HepG2 (cell line): ENCODE results near the gene ATF3. TPM values are rescaled to one million over a fixed set of nuclear protein-coding genes. Genes with fewer than 3 reads are reported as not detected.

Experiments
- ARID5B ChIP-seq: IDR thresholded peaks from 2 replicates; pipeline ENCODE4 v1.4.0; 2020; ENCODE audit warnings: mild to moderate bottlenecking, missing genetic modification reagents
- FUBP1 ChIP-seq: sonication (generic); formaldehyde crosslinking; IDR thresholded peaks from 2 replicates; pipeline ENCODE4 v1.5.1; 2020; ENCODE audit warnings: missing genetic modification reagents, mild to moderate bottlenecking, borderline replicate concordance
- IKZF5 ChIP-seq: IDR thresholded peaks from 2 replicates; pipeline ENCODE4 v1.6.1; 2018; ENCODE audit warnings: missing genetic modification reagents, mild to moderate bottlenecking, missing compliant biosample characterization
- KMT2B ChIP-seq: IDR thresholded peaks from 2 replicates; pipeline ENCODE4 v1.6.1; 2016; ENCODE audit warnings: missing genetic modification reagents, missing compliant biosample characterization
- NCOR1 ChIP-seq: fragments of 200-600 bp; sonication (generic); IDR thresholded peaks from 2 replicates; pipeline ENCODE4 v1.7.0; 2017; ENCODE audit warnings: antibody characterized with exemption, low read length, borderline replicate concordance
- PRDM15 ChIP-seq: sonication (generic); formaldehyde crosslinking; IDR thresholded peaks from 2 replicates; pipeline ENCODE4 v1.4.0; 2020; ENCODE audit warnings: missing genetic modification reagents
- TFDP2 ChIP-seq: sonication (generic); formaldehyde crosslinking; IDR thresholded peaks from 2 replicates; pipeline ENCODE4 v1.4.0; 2020; ENCODE audit warnings: missing genetic modification reagents
- ZNF574 ChIP-seq: sonication (generic); formaldehyde crosslinking; IDR thresholded peaks from 2 replicates; pipeline ENCODE4 v1.4.0; 2020; ENCODE audit warnings: missing genetic modification reagents
- ZNF7 ChIP-seq: IDR thresholded peaks from 2 replicates; pipeline ENCODE4 v1.6.1; 2016; ENCODE audit warnings: missing biosample characterization, missing genetic modification reagents
- polyA plus RNA-seq, 8 experiments: library from polyadenylated mRNA; depleted of rRNA in 3 of 8; stranded (reverse) in 7 of 8; unstranded in 1 of 8; fragments of >200 nt; fragmentation: Illumina TruSeq in 4 of 8; extraction: Trizol in 4 of 8; gene quantifications; 2 replicates each; pipeline versions ENCODE4 v1.2.1 to v1.2.3, GENCODE V29; 2011 to 2016; ENCODE audit warnings: low read depth in 4 of 8, missing spikeins in 1 of 8, mixed read lengths in 1 of 8; ENCODE audit not compliant: insufficient read depth in 1 of 8
- total RNA-seq, 5 experiments: library from RNA; depleted of rRNA; stranded (reverse); fragments of >200 nt; fragmentation: Illumina TruSeq; extraction: Trizol; gene quantifications; 2 replicates each; pipeline ENCODE4 v1.2.3, GENCODE V29; 2016; ENCODE audit warnings: low read depth in 1 of 5

ATF3 gene
- total and polyA plus RNA-seq, 2 of the 13 experiments (the other 11 are each of a cell fraction or from before 2014, with no cell fraction given), result 5.0 to 13.0 TPM

GRCh38 chr1:212665241-212666115 lies 56.9 kb downstream of the ATF3 start (continued):
- TF ChIP-seq ARID5B (peak; percentile 37), ZNF574 (CRISPR knock-in tag) (peak; percentile 35; the same call in 1 of the 2 replicates), NCOR1 (no peak), IKZF5 (peak; percentile 41; the same call in 1 of the 2 replicates), FUBP1 (CRISPR knock-in tag) (no peak), PRDM15 (CRISPR knock-in tag) (no peak), TFDP2 (peak; percentile 13; the same call in 1 of the 2 replicates), KMT2B (peak; percentile 48; the same call in 1 of the 2 replicates), ZNF7 (no peak)
